Colonic mucosa (tissue), 2 donors: ENCODE results near the gene RAD21L1. TPM values are rescaled to one million over a fixed set of nuclear protein-coding genes. Genes with fewer than 3 reads are reported as not detected.

Experiments
- total RNA-seq, 2 donors: library from RNA; stranded (reverse); fragmentation: NEBNext Ultra II Directional in 1 of 2; extraction: Animal tissue kit (Norgen Biotek cat#: 25700) in 1 of 2; gene quantifications; one replicate each; pipeline ENCODE4 v1.2.1, GENCODE V29; 2021
- donor health status: DM: no; HTN: no; CAD: no.
- donor health status: DM: no; HTN: no; CAD: no.

Gene RAD21L1
- total RNA-seq, 2 donors from 2014 or later, result not detected

Other genes starting within 250 kb of the RAD21L1 start
- gene RSPO4, start 223.7 kb upstream of the RAD21L1 start, total RNA-seq, result under 1 TPM; 0.08 to 0.12 TPM
- 100 to 1,000 TPM; 138 to 163 TPM for gene PSMF1, start 107.4 kb upstream of the RAD21L1 start, total RNA-seq
- 1 to 10 TPM; 1.4 to 2.0 TPM for gene TMEM74B, start 41.1 kb upstream of the RAD21L1 start, total RNA-seq
- gene C20orf202, start 22.6 kb upstream of the RAD21L1 start, total RNA-seq, result under 1 TPM in 1 of 2 donors, not detected in 1; 0.19 TPM
- gene SNPH, start 40.2 kb downstream of the RAD21L1 start, total RNA-seq, result 1 to 10 TPM; 1.9 to 2.4 TPM
- gene SDCBP2, start 103.1 kb downstream of the RAD21L1 start, total RNA-seq, result 100 to 1,000 TPM; 202 to 345 TPM
- 100 to 1,000 TPM; 307 to 310 TPM for gene FKBP1A, start 167.0 kb downstream of the RAD21L1 start, total RNA-seq
- gene NSFL1C, start 240.8 kb downstream of the RAD21L1 start, total RNA-seq, result 10 to 100 TPM; 67.4 to 76.0 TPM